IMR-90 (cell line): ENCODE measurements around the gene ZCCHC24. TPM values are rescaled to one million over a fixed set of nuclear protein-coding genes. Genes with fewer than 3 reads are reported as not detected.

Experiments used
- ATAC-seq: fragments of 200-7000 bp; cut with Tn5 transposase; 2 replicates; pipeline ENCODE4 v1.9.1; 2020; ENCODE audit warnings: low read depth, mild to moderate bottlenecking, moderate library complexity
- BruUV-seq: library from RNA; stranded (reverse); fragments of 400-500 nt; replicated peaks from 2 replicates; lab custom pipeline; 2021; lab: Mats Ljungman, UMichigan
- CTCF ChIA-PET: fragments of 300-600 bp; formaldehyde crosslinking; extraction: SDS; loops from one replicate; lab custom pipeline; 2021; ENCODE audit warnings: antibody characterized with exemption; lab: Yijun Ruan, JAX
- POLR2A ChIA-PET: fragments of 300-600 bp; sonication (Branson Sonifier 250); formaldehyde crosslinking; loops from one replicate; lab custom pipeline; 2022; ENCODE audit warnings: antibody characterized with exemption; ENCODE audit not compliant: unreplicated experiment; lab: Charles Lee
- DNase-seq: peaks from one replicate; pipeline ENCODE4 v3.0.0; 2013
- H2AFZ ChIP-seq: replicated peaks from 2 replicates; pipeline ENCODE3; 2013; ENCODE audit warnings: low read length, mild to moderate bottlenecking; ENCODE audit not compliant: poor library complexity
- H2AK5ac ChIP-seq: 2 replicates; pipeline ENCODE4 v1.6.1; 2013; ENCODE audit warnings: low read depth, low read length, inconsistent platforms
- H2AK9ac ChIP-seq: replicated peaks from 2 replicates; pipeline ENCODE3; 2013; ENCODE audit warnings: mild to moderate bottlenecking, low read depth, low read length, moderate library complexity; ENCODE audit not compliant: poor library complexity
- H2BK120ac ChIP-seq: 2 replicates; pipeline ENCODE4 v1.6.1; 2013; ENCODE audit warnings: low read depth, low read length, inconsistent platforms
- H2BK15ac ChIP-seq: 3 replicates; pipeline ENCODE4 v1.6.1; 2013; ENCODE audit warnings: low read depth, low read length, inconsistent platforms
- H2BK20ac ChIP-seq: 2 replicates; pipeline ENCODE4 v1.6.1; 2013; ENCODE audit warnings: low read depth, mild to moderate bottlenecking, inconsistent platforms, low read length, moderate library complexity
- H2BK5ac ChIP-seq: 2 replicates; pipeline ENCODE4 v1.6.1; 2013; ENCODE audit warnings: mild to moderate bottlenecking, low read depth, low read length, inconsistent platforms; ENCODE audit not compliant: poor library complexity, severe bottlenecking
- H3K14ac ChIP-seq: replicated peaks from 2 replicates; pipeline ENCODE4 v1.6.1; 2013; ENCODE audit warnings: low read depth, low read length, inconsistent platforms
- H3K18ac ChIP-seq: 2 replicates; pipeline ENCODE4 v1.6.1; 2013; ENCODE audit warnings: low read depth, low read length, control low read depth
- H3K23ac ChIP-seq: 2 replicates; pipeline ENCODE4 v1.6.1; 2013; ENCODE audit warnings: low read depth, low read length, inconsistent platforms
- H3K27ac ChIP-seq: 2 replicates; pipeline ENCODE4 v1.5.1; 2013; ENCODE audit warnings: mild to moderate bottlenecking, control low read depth, low read length; ENCODE audit not compliant: insufficient read depth
- H3K27me3 ChIP-seq: 2 replicates; pipeline ENCODE4 v1.6.1; 2013; ENCODE audit warnings: low read length; ENCODE audit not compliant: control insufficient read depth, insufficient read depth
- H3K36me3 ChIP-seq: 2 replicates; pipeline ENCODE4 v1.6.1; 2013; ENCODE audit warnings: low read length, mixed read lengths; ENCODE audit not compliant: control insufficient read depth, insufficient read depth
- H3K4ac ChIP-seq: 2 replicates; pipeline ENCODE4 v1.6.1; 2013; ENCODE audit warnings: low read depth, low read length, inconsistent platforms
- H3K4me1 ChIP-seq: 2 replicates; pipeline ENCODE4 v1.6.1; 2013; ENCODE audit warnings: low read length, mixed read lengths; ENCODE audit not compliant: control insufficient read depth, insufficient read depth
- H3K4me2 ChIP-seq: 2 replicates; pipeline ENCODE4 v1.6.1; 2013; ENCODE audit warnings: low read depth, mild to moderate bottlenecking, control low read depth, low read length, moderate library complexity
- H3K4me3 ChIP-seq: 2 replicates; pipeline ENCODE4 v1.5.1; 2013; ENCODE audit warnings: low read depth, mild to moderate bottlenecking, control low read depth, low read length, moderate library complexity; ENCODE audit not compliant: insufficient read depth
- H3K56ac ChIP-seq: 2 replicates; pipeline ENCODE4 v1.6.1; 2013; ENCODE audit warnings: low read length, inconsistent platforms; ENCODE audit not compliant: insufficient read depth; ENCODE audit errors: extremely low read depth
- H3K79me1 ChIP-seq, 2 experiments: 2 replicates each; pipeline ENCODE4 v1.6.1; 2013; ENCODE audit warnings: low read length in 2 of 2, inconsistent platforms in 1 of 2, low read depth in 1 of 2
- H3K9ac ChIP-seq: 2 replicates; pipeline ENCODE4 v1.6.1; 2013; ENCODE audit warnings: low read depth, low read length, control low read depth
- H3K9me1 ChIP-seq: 2 replicates; pipeline ENCODE4 v1.6.1; 2013; ENCODE audit warnings: low read length, inconsistent platforms; ENCODE audit not compliant: insufficient read depth
- H3K9me3 ChIP-seq: 2 replicates; pipeline ENCODE4 v1.6.1; 2013; ENCODE audit warnings: low read length; ENCODE audit not compliant: control insufficient read depth, insufficient read depth
- H4K20me1 ChIP-seq: 2 replicates; pipeline ENCODE4 v1.6.1; 2013; ENCODE audit warnings: low read length, inconsistent platforms; ENCODE audit not compliant: insufficient read depth
- H4K5ac ChIP-seq: 2 replicates; pipeline ENCODE4 v1.6.1; 2013; ENCODE audit warnings: mild to moderate bottlenecking, low read depth, low read length, control low read depth
- H4K8ac ChIP-seq, 2 experiments: 2 replicates each; pipeline ENCODE4 v1.6.1; 2013; ENCODE audit warnings: low read depth in 2 of 2, low read length in 2 of 2, control low read depth in 1 of 2, inconsistent platforms in 1 of 2
- H4K91ac ChIP-seq: 2 replicates; pipeline ENCODE4 v1.6.1; 2013; ENCODE audit warnings: low read depth, low read length, inconsistent platforms; ENCODE audit not compliant: insufficient read depth
- CEBPB ChIP-seq: IDR thresholded peaks from 2 replicates; pipeline ENCODE4 v1.6.1; 2012; ENCODE audit warnings: low read depth, low read length, improper control_type of control experiment
- CHD1 ChIP-seq: IDR thresholded peaks from 2 replicates; pipeline ENCODE4 v1.6.1; 2012; ENCODE audit warnings: low read depth, low read length, improper control_type of control experiment
- FOS ChIP-seq: fragments of 150-350 bp; IDR thresholded peaks from 2 replicates; pipeline ENCODE4 v1.6.1; 2016; ENCODE audit warnings: low read depth, low read length
- MAFK ChIP-seq: IDR thresholded peaks from 2 replicates; pipeline ENCODE4 v1.6.1; 2012; ENCODE audit warnings: low read depth, low read length, improper control_type of control experiment
- MXI1 ChIP-seq: IDR thresholded peaks from 2 replicates; pipeline ENCODE4 v1.6.1; 2012; ENCODE audit warnings: low read depth, mild to moderate bottlenecking, low read length, moderate library complexity, borderline replicate concordance
- RCOR1 ChIP-seq: IDR thresholded peaks from 2 replicates; pipeline ENCODE4 v1.6.1; 2012; ENCODE audit warnings: mild to moderate bottlenecking, low read length, improper control_type of control experiment; ENCODE audit not compliant: insufficient replicate concordance
- RFX5 ChIP-seq: IDR thresholded peaks from 2 replicates; pipeline ENCODE4 v1.8.0; 2012; ENCODE audit warnings: low read depth, mild to moderate bottlenecking, low read length, moderate library complexity
- WGBS, 2 experiments: methylation state at CpG; one replicate each; pipeline versions ENCODE4 v1.1.5 to v1.1.7; 2013; ENCODE audit warnings: missing lambda C conversion rate in 2 of 2; ENCODE audit not compliant: insufficient read length in 1 of 2; ENCODE audit errors: extremely low coverage in 2 of 2; 5-methylcytosine and 5-hydroxymethylcytosine counted together
- dilution Hi-C: fragments of 300-500 bp; cut with HindIII; formaldehyde crosslinking; loops from one replicate; pipeline ENCODE4 v1.14.3; 2018; ENCODE audit warnings: low sequenced_read_pairs; ENCODE audit not compliant: unreplicated experiment
- in situ Hi-C: fragments of 300-500 bp; cut with MboI; formaldehyde crosslinking; loops from 3 replicates; pipeline ENCODE4 v1.14.3; 2019; ENCODE audit warnings: low sequenced_read_pairs, inconsistent platforms, mixed read lengths
- intact Hi-C: fragments of 100-400 bp; cut with micrococcal nuclease; formaldehyde crosslinking; loops from 2 replicates; pipeline ENCODE4 v1.10.0; 2022
- polyA plus RNA-seq, 3 experiments: library from polyadenylated mRNA; depleted of rRNA; stranded (reverse); fragments of >200 nt; gene quantifications; 2 replicates each; pipeline ENCODE4 v1.2.3, GENCODE V29; 2012; ENCODE audit warnings: low replicate concordance in 1 of 3
- total RNA-seq: library from RNA; depleted of rRNA; stranded (reverse); fragments of >200 nt; gene quantifications from 2 replicates; pipeline ENCODE4 v1.2.3, GENCODE V29; 2012

Gene ZCCHC24
- total and polyA plus RNA-seq, 2 of the 4 experiments (the other 2 are of a cell fraction): 15.1 to 25.9 TPM

DNA sequence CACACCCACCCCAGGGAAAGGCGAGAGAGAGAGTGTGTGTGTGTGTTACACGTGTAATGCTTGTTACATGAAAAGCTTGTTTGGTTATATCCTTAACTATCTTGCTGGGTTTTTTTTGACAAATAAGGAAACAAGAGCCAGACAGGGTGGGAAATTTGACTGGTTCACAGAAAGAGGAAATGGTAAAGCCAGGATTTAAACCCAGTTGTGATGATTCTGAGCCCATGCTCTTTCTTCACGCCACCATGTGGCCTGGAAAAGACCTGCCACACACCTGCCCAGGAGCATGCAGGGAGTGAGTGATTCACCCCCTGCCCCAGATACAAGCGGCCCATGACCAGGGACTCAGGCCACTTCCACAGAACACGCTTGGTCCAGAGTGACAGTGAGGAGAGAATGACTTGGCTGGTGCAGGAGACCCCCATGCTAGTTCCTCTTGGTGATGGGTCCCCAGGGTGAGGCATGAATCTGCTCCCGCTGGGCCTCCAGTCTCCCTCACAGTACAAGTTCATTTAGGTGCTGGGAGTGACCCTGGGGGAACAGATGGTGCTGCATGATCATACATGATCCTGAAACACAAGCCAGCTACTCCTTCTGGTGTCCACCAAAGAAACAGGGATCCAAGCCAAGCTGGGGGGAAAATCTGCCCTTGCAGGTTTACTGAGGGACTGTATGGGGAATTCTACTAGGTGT, 45.9 kb upstream of the ZCCHC24 start:
- no peak overlapping the region for H3K4me3 ChIP-seq
- H2BK120ac ChIP-seq: peak overlapping the region; percentile 32; the same call in 1 of the 2 replicates
- H3K56ac ChIP-seq: no peak overlapping the region
- peak overlapping the region; percentile 14; the same call in 1 of the 2 replicates for H2BK20ac ChIP-seq
- peaks cover 34% of the 10 kb centered on the region for H3K9me1 ChIP-seq
- peaks cover 10% of the 10 kb centered on the region; the same call in 1 of the 2 replicates for H3K27me3 ChIP-seq
- H2AK9ac ChIP-seq: no peak overlapping the region
- WGBS, 2 experiments: no CpG with 5 or more reads among the region's 6 CpGs
- no peaks in the 10 kb centered on the region for H3K79me1 ChIP-seq
- H2BK5ac ChIP-seq: no peak overlapping the region
- in situ Hi-C loops: loop anchor here (25.0 kb wide), 1 partner anchor 104 kb away; no protein-coding TSS in a partner anchor
- ChIA-PET POLR2A (no interaction called here), CTCF (no interaction called here)
- H3K9ac ChIP-seq: no peak overlapping the region
- H4K20me1 ChIP-seq: no peaks in the 10 kb centered on the region
- no peak overlapping the region; the same call in 1 of the 2 replicates for H4K5ac ChIP-seq
- peak overlapping the region; percentile 21; the same call in 1 of the 2 replicates for H3K27ac ChIP-seq
- DNase-seq (no peak), ATAC-seq (no peak)
- BruUV-seq: no TSS peak
- TF ChIP-seq CEBPB (no peak), MAFK (no peak), RCOR1 (no peak), MXI1 (no peak), RFX5 (no peak), CHD1 (no peak), FOS (no peak)
- peak overlapping the region; percentile 38; the same call in 1 of the 3 replicates for H2BK15ac ChIP-seq
- H3K18ac ChIP-seq: peak overlapping the region; percentile 63
- peak overlapping the region; percentile 64 to 89 for H4K8ac ChIP-seq
- H3K23ac ChIP-seq: no peak overlapping the region
- intact Hi-C loops: no loop called here
- H4K91ac ChIP-seq: no peak overlapping the region
- peak overlapping the region; percentile 55; the same call in 1 of the 2 replicates for H3K14ac ChIP-seq
- peak overlapping the region; percentile 84 for H2AFZ ChIP-seq
- no peaks in the 10 kb centered on the region for H3K9me3 ChIP-seq
- peak overlapping the region; percentile 19; the same call in 1 of the 2 replicates for H3K4ac ChIP-seq
- peaks cover 26% of the 10 kb centered on the region for H3K4me1 ChIP-seq
- H2AK5ac ChIP-seq: peak overlapping the region; percentile 60; the same call in 1 of the 2 replicates
- H3K36me3 ChIP-seq: no peaks in the 10 kb centered on the region
- dilution Hi-C loops: no loop called here
- no peak overlapping the region for H3K4me2 ChIP-seq
